Body of pancreas (tissue), 4 donors: Measurements from ENCODE around the gene TUBA1B. TPM values are rescaled to one million over a fixed set of nuclear protein-coding genes. Genes with fewer than 3 reads are reported as not detected.
"Not testable (repeated sequence)": the region's sequence is repeated elsewhere in the genome, so short reads cannot be mapped to it uniquely, and the experiment has no call there.

Experiments used
- ATAC-seq: fragments of 150-250 bp; one replicate; pipeline ENCODE4 v1.9.1; 2016
- DNase-seq, 4 donors: peaks; one replicate each; pipeline ENCODE4 v3.0.0-alpha.2; 2019
- H3K27ac ChIP-seq, 4 donors: fragments of 200-600 bp; sonication (generic); 1 replicate in 3 of 4; 2 replicates in 1 of 4; pipeline versions ENCODE4 v1.5.1 to v1.6.1; 2016 to 2019; ENCODE audit warnings: mild to moderate bottlenecking in 1 of 4, mixed read lengths in 1 of 4, moderate library complexity in 1 of 4
- H3K27me3 ChIP-seq, 2 donors: fragments of 200-600 bp; sonication (generic); one replicate each; pipeline ENCODE4 v1.6.0; 2016; ENCODE audit warnings: mild to moderate bottlenecking in 1 of 2
- H3K36me3 ChIP-seq, 2 donors: fragments of 200-600 bp; sonication (generic); replicated peaks in 1 of 2; 2 replicates each; pipeline ENCODE4 v1.5.1; 2016; ENCODE audit warnings: low read depth in 2 of 2; ENCODE audit not compliant: insufficient read depth in 1 of 2
- H3K4me1 ChIP-seq: fragments of 200-600 bp; sonication (generic); one replicate; pipeline ENCODE4 v1.6.0; 2016
- H3K4me3 ChIP-seq, 2 donors: fragments of 200-600 bp; sonication (generic); 1 replicate in 1 of 2; 2 replicates in 1 of 2; pipeline ENCODE4 v1.5.1; 2016 to 2019
- H3K9me3 ChIP-seq, 3 donors: fragments of 200-600 bp; sonication (generic); 1 replicate in 2 of 3; 2 replicates in 1 of 3; pipeline ENCODE4 v1.5.1; 2016
- CTCF ChIP-seq, 7 experiments: fragments of 450-650 bp in 4 of 7; fragments of 200-600 bp in 3 of 7; sonication (generic) in 3 of 7; IDR thresholded peaks; one replicate each; pipeline ENCODE4 v1.5.1; 2016 to 2019; ENCODE audit warnings: antibody characterized with exemption in 7 of 7
- POLR2A ChIP-seq, 3 donors: fragments of 450-650 bp; IDR thresholded peaks; one replicate each; pipeline ENCODE4 v1.6.1; 2016; ENCODE audit warnings: antibody characterized with exemption in 3 of 3, mild to moderate bottlenecking in 2 of 3
- WGBS, 2 donors: methylation state at CpG; one replicate each; pipeline ENCODE4 v1.1.5; 2017; 5-methylcytosine and 5-hydroxymethylcytosine counted together
- intact Hi-C: fragments of 100-400 bp; cut with DNase I; formaldehyde crosslinking; loops from one replicate; pipeline ENCODE4 v1.15.1; 2023
- total RNA-seq, 2 donors: library from RNA; depleted of rRNA; stranded (reverse); fragments of >200 nt; gene quantifications; one replicate each; pipeline ENCODE4 v1.1.0, GENCODE V29; 2016

The TUBA1B gene
- total RNA-seq = 100 to 1,000 TPM; 121 to 165 TPM

GRCh38 chr12:49131051-49131893 lies at the start of gene TUBA1B:
TUBA1B (minus strand) TSS chr12:49131395; CDS start chr12:49131300, 95 bp downstream.
- DNase-seq (peak; percentile 92 to 94 (median 92)), ATAC-seq (peak; percentile 89)
- peak within 1 kb of the TSS; percentile 91 to 99 (median 95) for H3K27ac ChIP-seq
- H3K4me1 ChIP-seq = peaks cover 31% of the 10 kb centered on the region
- H3K36me3 ChIP-seq = peaks cover 7 to 11% of the 10 kb centered on the region in 2 donors
- intact Hi-C loops = no loop called here
- peak within 1 kb of the TSS; percentile 60 to 96 for H3K4me3 ChIP-seq
- peak in 3 of 7 experiments; percentile 6 to 11 (median 8) for TF ChIP-seq CTCF (IDR thresholded peaks at IDR 0.05)
- peak; percentile 90 to 98 (median 98) for TF ChIP-seq POLR2A (IDR thresholded peaks at IDR 0.05)
- H3K9me3 ChIP-seq = no peaks in the 10 kb centered on the region
- 0% methylated on average over 14 to 77 of the region's 79 CpGs for WGBS, 2 donors
- no peaks in the 10 kb centered on the region for H3K27me3 ChIP-seq

- 73 to 94% methylated on average over 5 of the region's 5 CpGs for WGBS, 2 donors
- Histone ChIP-seq H3K9me3 (no peaks in the 10 kb centered on the region), H3K27me3 (no peaks in the 10 kb centered on the region), H3K36me3 (no peaks in the 10 kb centered on the region), H3K4me3 (no peak overlapping the region), H3K4me1 (no peaks in the 10 kb centered on the region), H3K27ac (no peak overlapping the region)
- intact Hi-C loops = no loop called here
- TF ChIP-seq CTCF (IDR thresholded peaks at IDR 0.05) = no peak
- TF ChIP-seq POLR2A (IDR thresholded peaks at IDR 0.05) = no peak
- no peak for DNase-seq
- ATAC-seq = no peak
Observed at GRCh38 chr12:49174218-49174617, 43.0 kb upstream of the TUBA1B start.

GRCh38 chr12:49170924-49171323 lies 39.7 kb upstream of the TUBA1B start:
- intact Hi-C loops = no loop called here
- TF ChIP-seq POLR2A (IDR thresholded peaks at IDR 0.05) (no peak), CTCF (IDR thresholded peaks at IDR 0.05) (no peak)

GRCh38 chr12:49165114-49165513 lies 33.9 kb upstream of the TUBA1B start:
- no peak overlapping the region for H3K4me3 ChIP-seq
- intact Hi-C loops = loop anchor here (10.0 kb wide), 1 partner anchor 340 kb away; no protein-coding TSS in a partner anchor
- ATAC-seq (no peak), DNase-seq (no peak)
- no peaks in the 10 kb centered on the region for H3K9me3 ChIP-seq
- WGBS, 2 donors = 89 to 97% methylated on average over 2 of the region's 2 CpGs
- no peaks in the 10 kb centered on the region for H3K4me1 ChIP-seq
- TF ChIP-seq POLR2A (IDR thresholded peaks at IDR 0.05) = no peak
- TF ChIP-seq CTCF (IDR thresholded peaks at IDR 0.05) = no peak
- H3K27me3 ChIP-seq = no peaks in the 10 kb centered on the region
- H3K27ac ChIP-seq = no peak overlapping the region
- no peaks in the 10 kb centered on the region for H3K36me3 ChIP-seq

More at GRCh38 chr12:49170924-49171323, 39.7 kb upstream of the TUBA1B start:
- Histone ChIP-seq H3K27me3 (no peaks in the 10 kb centered on the region), H3K27ac (no peak overlapping the region), H3K36me3 (no peaks in the 10 kb centered on the region), H3K4me1 (no peaks in the 10 kb centered on the region), H3K4me3 (no peak overlapping the region), H3K9me3 (no peaks in the 10 kb centered on the region)
- ATAC-seq = no peak
- DNase-seq = no peak

GRCh38 chr12:49161901-49162300 lies 30.7 kb upstream of the TUBA1B start:
- not testable (repeated sequence) for H3K36me3 ChIP-seq, ATAC-seq, H3K9me3 ChIP-seq, H3K27ac ChIP-seq, H3K4me3 ChIP-seq, DNase-seq, H3K27me3 ChIP-seq, H3K4me1 ChIP-seq
- intact Hi-C loops = loop anchor here (10.0 kb wide), 1 partner anchor 343 kb away; no protein-coding TSS in a partner anchor
- WGBS, 2 donors = 91 to 92% methylated on average over 4 of the region's 4 CpGs
